RWPE2 (cell line): ENCODE data around the gene TP53AIP1.

Experiments used
- ATAC-seq: fragments of 200-7000 bp; cut with Tn5 transposase; 3 replicates; pipeline ENCODE4 v1.9.1; 2021; ENCODE audit warnings: low read depth
- DNase-seq: peaks from one replicate; pipeline ENCODE4 v3.0.0-alpha.2; 2020; ENCODE audit warnings: low spot score
- H3K27ac ChIP-seq: fragments of 450-650 bp; 2 replicates; pipeline ENCODE4 v1.5.1; 2017; ENCODE audit warnings: mild to moderate bottlenecking; ENCODE audit not compliant: poor library complexity, severe bottlenecking
- H3K27me3 ChIP-seq: fragments of 250-450 bp; sonication (Bioruptor Pico); 2 replicates; pipeline ENCODE4 v1.5.1; 2021; ENCODE audit warnings: mild to moderate bottlenecking, moderate library complexity; ENCODE audit not compliant: insufficient read depth, poor library complexity, severe bottlenecking
- H3K36me3 ChIP-seq: fragments of 250-450 bp; sonication (Bioruptor Pico); 2 replicates; pipeline ENCODE4 v1.5.1; 2020; ENCODE audit warnings: low read depth, mild to moderate bottlenecking, moderate library complexity
- H3K4me1 ChIP-seq: fragments of 250-450 bp; sonication (Bioruptor Pico); 2 replicates; pipeline ENCODE4 v1.5.1; 2021; ENCODE audit warnings: mild to moderate bottlenecking, moderate library complexity; ENCODE audit not compliant: insufficient read depth, poor library complexity, severe bottlenecking
- H3K4me3 ChIP-seq: fragments of 250-450 bp; sonication (Bioruptor Pico); 2 replicates; pipeline ENCODE4 v1.5.1; 2021; ENCODE audit warnings: mild to moderate bottlenecking, moderate library complexity; ENCODE audit not compliant: severe bottlenecking
- H3K9me3 ChIP-seq: fragments of 250-450 bp; sonication (Bioruptor Pico); 2 replicates; pipeline ENCODE4 v1.5.1; 2021; ENCODE audit warnings: mild to moderate bottlenecking, moderate library complexity; ENCODE audit not compliant: severe bottlenecking
- CTCF ChIP-seq: fragments of 450-650 bp; IDR thresholded peaks from one replicate; pipeline ENCODE4 v1.5.1; 2017; ENCODE audit warnings: mild to moderate bottlenecking, moderate library complexity; ENCODE audit not compliant: poor library complexity, severe bottlenecking

TP53AIP1 gene

GRCh38 chr11:128905345-128906184 is 37.1 kb downstream of the TP53AIP1 start:
- Histone ChIP-seq H3K36me3 (no peaks in the 10 kb centered on the region), H3K27me3 (no peaks in the 10 kb centered on the region), H3K27ac (peak overlapping the region; percentile 72), H3K4me1 (peaks cover 49% of the 10 kb centered on the region), H3K9me3 (no peaks in the 10 kb centered on the region), H3K4me3 (peak overlapping the region; percentile 29)
- peak; percentile 52 for ATAC-seq
- DNase-seq = no peak
- peak; percentile 70 for TF ChIP-seq CTCF

- peak overlapping the region; percentile 72 for H3K27ac ChIP-seq
- ATAC-seq (peak; percentile 26), DNase-seq (no peak)
- H3K36me3 ChIP-seq = no peaks in the 10 kb centered on the region
- TF ChIP-seq CTCF = no peak
- H3K9me3 ChIP-seq = no peaks in the 10 kb centered on the region
- peaks cover 48% of the 10 kb centered on the region for H3K4me1 ChIP-seq
- peak overlapping the region; percentile 29 for H3K4me3 ChIP-seq
- H3K27me3 ChIP-seq = no peaks in the 10 kb centered on the region
Observed at GRCh38 chr11:128904656-128905344, 37.9 kb downstream of the TP53AIP1 start.

- ATAC-seq = no peak
- Histone ChIP-seq H3K27ac (peak overlapping the region; percentile 72), H3K4me1 (peaks cover 43% of the 10 kb centered on the region), H3K9me3 (no peaks in the 10 kb centered on the region), H3K27me3 (no peaks in the 10 kb centered on the region), H3K4me3 (no peak overlapping the region), H3K36me3 (no peaks in the 10 kb centered on the region)
- no peak for DNase-seq
- TF ChIP-seq CTCF = no peak
Observed at GRCh38 chr11:128904303-128904655, 38.4 kb downstream of the TP53AIP1 start.

- peaks cover 35% of the 10 kb centered on the region for H3K4me1 ChIP-seq
- no peaks in the 10 kb centered on the region for H3K36me3 ChIP-seq
- no peak for DNase-seq
- H3K9me3 ChIP-seq = no peaks in the 10 kb centered on the region
- no peak for TF ChIP-seq CTCF
- H3K27ac ChIP-seq = peak overlapping the region; percentile 72
- peak; percentile 86 for ATAC-seq
- no peak overlapping the region for H3K4me3 ChIP-seq
- no peaks in the 10 kb centered on the region for H3K27me3 ChIP-seq
Observed at GRCh38 chr11:128903248-128904061, 39.2 kb downstream of the TP53AIP1 start.
